Measurements from ENCODE around the gene ZNF644. TPM values are rescaled to one million over a fixed set of nuclear protein-coding genes. Genes with fewer than 3 reads are reported as not detected.

The ZNF644 gene
- total RNA-seq, 4 donors from 2014 or later: 59.9 to 106 (median 71.3) TPM

DNA sequence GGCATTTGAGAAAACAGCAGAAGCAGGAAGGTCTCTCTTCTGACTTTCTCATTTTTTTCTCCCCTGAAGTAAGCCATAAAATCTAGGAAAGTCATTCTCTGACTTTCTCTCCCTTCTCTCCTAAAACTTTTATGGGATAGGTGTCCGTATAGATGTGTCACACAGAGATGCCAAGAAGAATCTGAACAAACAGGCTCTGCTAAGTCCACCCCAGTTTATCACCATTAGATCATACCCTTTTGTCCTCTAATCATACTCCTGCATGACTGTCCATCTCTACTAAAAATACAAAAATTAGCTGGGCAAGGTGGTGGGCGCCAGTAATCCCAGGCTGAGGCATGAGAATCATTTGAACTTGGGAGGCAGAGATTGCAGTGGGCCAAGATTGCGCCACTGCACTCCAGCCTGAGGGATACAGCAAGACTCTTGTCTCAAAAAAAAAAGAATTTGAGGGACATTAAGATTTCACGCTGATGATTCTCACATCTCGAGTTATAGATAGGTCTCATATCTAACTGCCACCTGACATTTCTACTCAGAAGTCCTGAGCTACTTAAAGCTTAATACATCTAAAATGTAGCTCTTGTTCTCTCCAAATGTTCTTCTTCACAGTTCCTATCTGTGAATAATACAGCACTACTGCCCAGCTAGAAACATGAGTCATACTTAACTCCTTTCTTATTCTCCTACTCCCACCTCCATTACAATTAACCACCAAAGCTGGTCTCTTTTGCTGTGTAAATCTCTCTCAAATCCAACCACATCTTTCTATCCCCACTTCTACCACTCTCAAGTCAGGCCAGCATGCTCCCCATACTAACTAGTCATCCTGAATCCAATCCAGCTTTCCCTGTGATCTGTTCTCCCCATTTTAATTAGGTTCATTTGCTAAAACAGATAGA lies 47.7 kb downstream of the ZNF644 start:
- TF ChIP-seq CTCF (IDR thresholded peaks at IDR 0.05; ENCODE audit: low read depth): no peak

GRCh38 chr1:90970208-90970607 lies 51.6 kb downstream of the ZNF644 start:
- no peak for TF ChIP-seq CTCF (IDR thresholded peaks at IDR 0.05; ENCODE audit: low read depth)

- TF ChIP-seq CTCF (IDR thresholded peaks at IDR 0.05; ENCODE audit: low read depth): no peak
These were observed 52.6 kb downstream of the ZNF644 start for GRCh38 chr1:90969241-90969640.

GRCh38 chr1:90964444-90965035 lies 57.3 kb downstream of the ZNF644 start:
- TF ChIP-seq CTCF (IDR thresholded peaks at IDR 0.05; ENCODE audit: low read depth): no peak

DNA sequence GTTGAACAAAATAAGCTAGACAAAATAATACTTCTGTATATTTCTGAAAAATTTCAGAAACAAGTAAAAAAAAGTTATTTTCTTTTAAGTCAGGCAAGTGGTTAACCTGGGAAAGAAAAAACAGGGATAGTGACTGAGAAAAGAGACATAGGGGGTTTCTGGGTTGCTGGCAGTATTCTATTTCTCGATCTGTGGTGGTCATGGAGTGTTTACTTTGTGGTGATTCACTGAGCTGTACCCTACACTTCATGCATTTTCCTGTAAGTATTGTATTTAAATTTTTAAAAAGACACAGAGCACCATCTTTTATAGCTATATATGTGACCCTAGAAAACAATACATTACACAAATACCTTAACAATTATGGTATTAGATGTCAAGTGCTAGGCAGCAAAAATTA lies 58.2 kb downstream of the ZNF644 start:
- TF ChIP-seq CTCF (IDR thresholded peaks at IDR 0.05; ENCODE audit: low read depth): no peak

- TF ChIP-seq CTCF (IDR thresholded peaks at IDR 0.05; ENCODE audit: low read depth): no peak
These were observed 58.6 kb downstream of the ZNF644 start for GRCh38 chr1:90963236-90963635.

DNA sequence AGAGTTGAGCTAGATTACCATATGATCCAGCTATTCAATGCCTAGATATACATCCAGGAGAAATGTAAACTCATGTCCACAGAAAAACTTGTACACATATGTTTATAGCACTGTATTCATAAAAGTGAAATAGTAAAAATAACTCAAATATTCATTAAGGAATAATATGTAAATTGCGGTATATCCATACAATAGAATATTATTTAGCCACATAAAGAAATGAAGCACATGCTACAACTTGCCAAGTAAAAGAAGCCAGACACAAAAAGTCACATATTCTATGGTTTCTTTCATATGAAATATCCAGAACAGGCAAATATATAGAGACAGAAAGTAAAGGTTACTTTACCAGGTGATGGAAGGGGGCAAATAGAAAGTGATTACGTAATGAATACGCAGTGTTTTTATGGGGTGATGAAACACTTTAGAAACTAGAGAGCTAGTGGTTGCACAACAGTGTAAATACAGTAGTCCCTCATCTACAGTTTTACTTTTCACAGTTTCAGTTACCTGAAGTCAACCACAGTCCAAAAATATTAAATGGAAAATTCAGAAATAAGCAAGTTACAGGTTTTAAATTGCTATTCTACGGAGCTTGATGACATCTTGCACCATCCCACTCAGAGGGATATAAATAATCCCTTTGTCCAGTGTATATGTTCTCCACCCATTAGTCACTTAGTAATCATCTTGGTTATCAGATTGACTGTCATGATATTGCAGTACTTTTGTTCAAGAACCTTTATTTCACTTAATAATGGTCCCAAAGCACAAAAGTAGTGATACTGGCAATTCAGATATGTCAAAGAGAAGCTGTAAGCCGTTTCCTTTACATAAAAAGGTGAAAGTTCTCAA lies 62.3 kb downstream of the ZNF644 start:
- TF ChIP-seq CTCF (IDR thresholded peaks at IDR 0.05; ENCODE audit: low read depth): no peak
